IMR-90 (cell line): ENCODE data around the gene EPN1.

ENCODE experiments used
- BHLHE40 ChIP-seq: fragments of 150-350 bp; IDR thresholded peaks from 2 replicates; pipeline ENCODE4 v1.6.1; 2016; ENCODE audit warnings: mild to moderate bottlenecking, low read depth, low read length
- CEBPB ChIP-seq: IDR thresholded peaks from 2 replicates; pipeline ENCODE4 v1.6.1; 2012; ENCODE audit warnings: low read depth, low read length, improper control_type of control experiment
- CHD1 ChIP-seq: IDR thresholded peaks from 2 replicates; pipeline ENCODE4 v1.6.1; 2012; ENCODE audit warnings: low read depth, low read length, improper control_type of control experiment
- FOS ChIP-seq: fragments of 150-350 bp; IDR thresholded peaks from 2 replicates; pipeline ENCODE4 v1.6.1; 2016; ENCODE audit warnings: low read depth, low read length
- MAFK ChIP-seq: IDR thresholded peaks from 2 replicates; pipeline ENCODE4 v1.6.1; 2012; ENCODE audit warnings: low read depth, low read length, improper control_type of control experiment
- MXI1 ChIP-seq: IDR thresholded peaks from 2 replicates; pipeline ENCODE4 v1.6.1; 2012; ENCODE audit warnings: low read depth, mild to moderate bottlenecking, low read length, moderate library complexity, borderline replicate concordance
- NFE2L2 ChIP-seq: fragments of 150-350 bp; IDR thresholded peaks from 2 replicates; pipeline ENCODE4 v1.6.1; 2016; ENCODE audit warnings: low read depth, mild to moderate bottlenecking, low read length
- POLR2A ChIP-seq: IDR thresholded peaks from 2 replicates; pipeline ENCODE4 v1.6.1; 2012; ENCODE audit warnings: mild to moderate bottlenecking, low read depth, low read length
- RAD21 ChIP-seq: IDR thresholded peaks from 2 replicates; pipeline ENCODE4 v1.6.1; 2012; ENCODE audit warnings: low read length, improper control_type of control experiment
- RCOR1 ChIP-seq: IDR thresholded peaks from 2 replicates; pipeline ENCODE4 v1.6.1; 2012; ENCODE audit warnings: mild to moderate bottlenecking, low read length, improper control_type of control experiment; ENCODE audit not compliant: insufficient replicate concordance
- RFX5 ChIP-seq: IDR thresholded peaks from 2 replicates; pipeline ENCODE4 v1.8.0; 2012; ENCODE audit warnings: low read depth, mild to moderate bottlenecking, low read length, moderate library complexity
- SMC3 ChIP-seq: fragments of 150-350 bp; IDR thresholded peaks from 2 replicates; pipeline ENCODE4 v1.6.1; 2016; ENCODE audit warnings: low read depth, mild to moderate bottlenecking, antibody characterized with exemption, low read length, moderate library complexity
- TF ChIP-seq, protein P1 (sequence below): conservative IDR thresholded peaks from 2 replicates; pipeline ENCODE4 v1.5.1; 2012; ENCODE audit warnings: mild to moderate bottlenecking, low read depth, low read length, improper control_type of control experiment
- TF ChIP-seq, protein P2 (sequence below): fragments of 150-350 bp; IDR thresholded peaks from 2 replicates; pipeline ENCODE4 v1.6.1; 2017; ENCODE audit warnings: mild to moderate bottlenecking, antibody characterized with exemption, low read length, low read depth

DNA sequence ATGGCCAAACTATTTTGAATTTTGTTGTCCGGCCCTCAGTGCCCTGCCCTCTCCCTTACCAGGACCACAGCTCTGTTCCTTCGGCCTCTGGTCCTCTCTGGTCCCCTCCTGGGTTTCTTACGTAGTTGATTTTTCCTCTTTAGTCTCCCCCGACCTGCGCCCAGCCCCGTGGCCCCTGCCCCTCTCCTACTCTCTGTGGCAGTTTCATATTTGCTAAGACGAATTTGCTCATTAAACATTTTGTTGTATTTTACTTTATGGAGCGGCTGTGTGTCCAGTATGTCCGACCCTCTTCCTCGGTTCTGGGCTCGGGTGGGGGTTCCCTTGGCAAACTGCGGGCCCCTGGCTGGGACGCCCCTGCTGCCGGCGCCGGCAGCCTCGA, 576 bp upstream of the EPN1 start:
- TF ChIP-seq CEBPB (no peak), SMC3 (no peak), RCOR1 (no peak), POLR2A (no peak), RFX5 (no peak), NFE2L2 (no peak), MXI1 (no peak), MAFK (no peak), BHLHE40 (no peak), CHD1 (no peak), FOS (no peak), RAD21 (no peak)
- TF ChIP-seq, protein P1, sequence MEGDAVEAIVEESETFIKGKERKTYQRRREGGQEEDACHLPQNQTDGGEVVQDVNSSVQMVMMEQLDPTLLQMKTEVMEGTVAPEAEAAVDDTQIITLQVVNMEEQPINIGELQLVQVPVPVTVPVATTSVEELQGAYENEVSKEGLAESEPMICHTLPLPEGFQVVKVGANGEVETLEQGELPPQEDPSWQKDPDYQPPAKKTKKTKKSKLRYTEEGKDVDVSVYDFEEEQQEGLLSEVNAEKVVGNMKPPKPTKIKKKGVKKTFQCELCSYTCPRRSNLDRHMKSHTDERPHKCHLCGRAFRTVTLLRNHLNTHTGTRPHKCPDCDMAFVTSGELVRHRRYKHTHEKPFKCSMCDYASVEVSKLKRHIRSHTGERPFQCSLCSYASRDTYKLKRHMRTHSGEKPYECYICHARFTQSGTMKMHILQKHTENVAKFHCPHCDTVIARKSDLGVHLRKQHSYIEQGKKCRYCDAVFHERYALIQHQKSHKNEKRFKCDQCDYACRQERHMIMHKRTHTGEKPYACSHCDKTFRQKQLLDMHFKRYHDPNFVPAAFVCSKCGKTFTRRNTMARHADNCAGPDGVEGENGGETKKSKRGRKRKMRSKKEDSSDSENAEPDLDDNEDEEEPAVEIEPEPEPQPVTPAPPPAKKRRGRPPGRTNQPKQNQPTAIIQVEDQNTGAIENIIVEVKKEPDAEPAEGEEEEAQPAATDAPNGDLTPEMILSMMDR, result no peak
- TF ChIP-seq, protein P2, sequence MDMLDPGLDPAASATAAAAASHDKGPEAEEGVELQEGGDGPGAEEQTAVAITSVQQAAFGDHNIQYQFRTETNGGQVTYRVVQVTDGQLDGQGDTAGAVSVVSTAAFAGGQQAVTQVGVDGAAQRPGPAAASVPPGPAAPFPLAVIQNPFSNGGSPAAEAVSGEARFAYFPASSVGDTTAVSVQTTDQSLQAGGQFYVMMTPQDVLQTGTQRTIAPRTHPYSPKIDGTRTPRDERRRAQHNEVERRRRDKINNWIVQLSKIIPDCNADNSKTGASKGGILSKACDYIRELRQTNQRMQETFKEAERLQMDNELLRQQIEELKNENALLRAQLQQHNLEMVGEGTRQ, result no peak
